ENCODE data around the gene FMO1.

The FMO1 gene

GRCh38 chr1:171248841-171249240, 547 bp downstream of the FMO1 start:
- no peaks in the 10 kb centered on the region for H3K79me2 ChIP-seq (ENCODE audit: insufficient read depth, low read length)
- no peaks in the 10 kb centered on the region for H3F3A ChIP-seq (ENCODE audit: insufficient read depth)
- H3K4me2 ChIP-seq (ENCODE audit: low read depth, low read length, poor library complexity, severe bottlenecking) = no peak overlapping the region
- H2AFZ ChIP-seq (ENCODE audit: low read depth, low read length, severe bottlenecking) = no peak overlapping the region
- no peak overlapping the region for H3K9ac ChIP-seq (ENCODE audit: low read length)
- H3K36me3 ChIP-seq (ENCODE audit: low read length) = no peaks in the 10 kb centered on the region
- H3K9me3 ChIP-seq (ENCODE audit: insufficient read depth, low read length) = no peaks in the 10 kb centered on the region
- no peaks in the 10 kb centered on the region for H3K9me2 ChIP-seq (replicated peaks; ENCODE audit: insufficient read depth, low read length)
- H4K20me1 ChIP-seq (ENCODE audit: low read depth, low read length) = no peaks in the 10 kb centered on the region
- no peak overlapping the region for H3K27ac ChIP-seq (ENCODE audit: low read depth, low read length)
- H3K27me3 ChIP-seq (ENCODE audit: low read length) = no peaks in the 10 kb centered on the region
- no peak overlapping the region for H3K4me3 ChIP-seq (ENCODE audit: insufficient read depth, low read length, poor library complexity, severe bottlenecking)
- TF ChIP-seq, protein P1, sequence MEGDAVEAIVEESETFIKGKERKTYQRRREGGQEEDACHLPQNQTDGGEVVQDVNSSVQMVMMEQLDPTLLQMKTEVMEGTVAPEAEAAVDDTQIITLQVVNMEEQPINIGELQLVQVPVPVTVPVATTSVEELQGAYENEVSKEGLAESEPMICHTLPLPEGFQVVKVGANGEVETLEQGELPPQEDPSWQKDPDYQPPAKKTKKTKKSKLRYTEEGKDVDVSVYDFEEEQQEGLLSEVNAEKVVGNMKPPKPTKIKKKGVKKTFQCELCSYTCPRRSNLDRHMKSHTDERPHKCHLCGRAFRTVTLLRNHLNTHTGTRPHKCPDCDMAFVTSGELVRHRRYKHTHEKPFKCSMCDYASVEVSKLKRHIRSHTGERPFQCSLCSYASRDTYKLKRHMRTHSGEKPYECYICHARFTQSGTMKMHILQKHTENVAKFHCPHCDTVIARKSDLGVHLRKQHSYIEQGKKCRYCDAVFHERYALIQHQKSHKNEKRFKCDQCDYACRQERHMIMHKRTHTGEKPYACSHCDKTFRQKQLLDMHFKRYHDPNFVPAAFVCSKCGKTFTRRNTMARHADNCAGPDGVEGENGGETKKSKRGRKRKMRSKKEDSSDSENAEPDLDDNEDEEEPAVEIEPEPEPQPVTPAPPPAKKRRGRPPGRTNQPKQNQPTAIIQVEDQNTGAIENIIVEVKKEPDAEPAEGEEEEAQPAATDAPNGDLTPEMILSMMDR (IDR thresholded peaks at IDR 0.05; ENCODE audit: insufficient read depth, low read length, poor library complexity, severe bottlenecking) = no peak
- no peak for TF ChIP-seq EZH2phosphoT487 (conservative IDR thresholded peaks at IDR 0.05; ENCODE audit: low read length)

DNA sequence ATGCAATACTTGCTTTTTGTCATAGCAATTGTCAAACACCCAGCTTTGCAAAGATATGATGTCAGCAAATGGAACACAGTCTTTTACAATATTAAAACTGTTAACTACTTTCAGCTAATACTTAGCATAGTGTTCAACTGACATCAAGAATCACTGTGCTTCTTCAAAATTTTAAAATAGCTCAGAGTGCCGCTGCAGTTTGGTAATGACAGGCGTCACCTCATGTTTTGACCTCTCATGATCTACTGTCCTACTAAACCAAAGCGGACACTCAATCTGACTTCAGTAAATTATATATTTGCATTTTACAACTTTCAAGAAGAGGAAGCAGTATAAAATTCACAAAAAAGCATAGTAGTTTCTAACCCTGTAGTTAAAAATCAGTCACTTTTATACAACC, 2.0 kb downstream of the FMO1 start:
- Histone ChIP-seq H3K79me2 (ENCODE audit: insufficient read depth, low read length) (no peaks in the 10 kb centered on the region), H3K27ac (ENCODE audit: low read depth, low read length) (no peak overlapping the region), H3K9me3 (ENCODE audit: insufficient read depth, low read length) (no peaks in the 10 kb centered on the region), H3K4me2 (ENCODE audit: low read depth, low read length, poor library complexity, severe bottlenecking) (no peak overlapping the region), H2AFZ (ENCODE audit: low read depth, low read length, severe bottlenecking) (no peak overlapping the region), H3K36me3 (ENCODE audit: low read length) (no peaks in the 10 kb centered on the region), H3F3A (ENCODE audit: insufficient read depth) (no peaks in the 10 kb centered on the region), H3K4me3 (ENCODE audit: insufficient read depth, low read length, poor library complexity, severe bottlenecking) (no peak overlapping the region), H3K9ac (ENCODE audit: low read length) (no peak overlapping the region), H3K27me3 (ENCODE audit: low read length) (no peaks in the 10 kb centered on the region), H4K20me1 (ENCODE audit: low read depth, low read length) (no peaks in the 10 kb centered on the region), H3K9me2 (replicated peaks; ENCODE audit: insufficient read depth, low read length) (no peaks in the 10 kb centered on the region)
- TF ChIP-seq, protein P1 (IDR thresholded peaks at IDR 0.05; ENCODE audit: insufficient read depth, low read length, poor library complexity, severe bottlenecking) = no peak
- TF ChIP-seq EZH2phosphoT487 (conservative IDR thresholded peaks at IDR 0.05; ENCODE audit: low read length) = no peak

DNA sequence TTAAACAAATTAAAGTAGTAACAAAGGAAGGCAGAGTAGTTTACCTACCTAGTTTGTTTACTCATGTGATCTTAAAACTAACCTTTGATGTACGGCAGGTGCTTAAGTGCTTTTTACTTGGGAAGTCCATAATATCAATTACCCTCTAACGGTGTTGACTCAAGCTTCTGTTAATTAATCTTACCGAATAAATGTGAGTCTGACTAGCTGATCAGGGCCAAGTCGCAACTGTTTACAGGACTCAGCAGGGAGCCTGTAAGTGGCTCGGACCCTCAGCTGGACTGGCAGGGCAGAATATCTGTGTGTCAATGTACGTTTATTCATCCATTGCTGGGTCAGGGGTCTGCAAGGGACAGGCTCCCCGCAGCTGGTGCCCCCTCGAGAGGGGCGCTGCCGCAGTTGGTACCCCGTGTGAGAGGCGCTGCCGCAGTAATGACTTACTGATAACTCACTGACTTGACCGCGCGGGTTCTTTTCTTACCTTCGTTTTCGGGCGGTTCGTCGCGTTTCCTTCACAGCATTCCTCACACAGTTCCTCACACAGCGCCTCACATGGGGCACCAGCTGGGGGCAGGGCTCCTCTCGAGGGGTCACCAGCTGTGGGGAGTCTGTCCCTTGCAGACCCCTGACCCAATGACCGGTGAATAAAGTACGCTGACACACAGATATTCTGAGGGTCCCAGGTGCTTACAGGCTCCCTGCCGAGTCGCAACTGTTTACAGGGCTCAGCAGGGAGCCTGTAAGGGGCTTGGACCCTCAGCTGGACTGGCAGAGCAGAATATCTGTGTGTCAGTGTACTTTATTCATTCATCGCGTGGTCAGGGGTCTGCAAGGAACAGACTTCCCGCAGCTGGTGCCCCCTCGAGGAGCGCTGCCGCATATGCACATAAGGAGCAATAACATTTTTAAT, 3.0 kb downstream of the FMO1 start:
- Histone ChIP-seq H3K36me3 (ENCODE audit: low read length) (no peaks in the 10 kb centered on the region), H3K9me3 (ENCODE audit: insufficient read depth, low read length) (no peaks in the 10 kb centered on the region), H3K9me2 (replicated peaks; ENCODE audit: insufficient read depth, low read length) (no peaks in the 10 kb centered on the region), H3K4me3 (ENCODE audit: insufficient read depth, low read length, poor library complexity, severe bottlenecking) (peak overlapping the region; percentile 35), H3K79me2 (ENCODE audit: insufficient read depth, low read length) (no peaks in the 10 kb centered on the region), H3K4me2 (ENCODE audit: low read depth, low read length, poor library complexity, severe bottlenecking) (peak overlapping the region; percentile 42), H4K20me1 (ENCODE audit: low read depth, low read length) (no peaks in the 10 kb centered on the region), H2AFZ (ENCODE audit: low read depth, low read length, severe bottlenecking) (no peak overlapping the region), H3K27me3 (ENCODE audit: low read length) (no peaks in the 10 kb centered on the region), H3K27ac (ENCODE audit: low read depth, low read length) (no peak overlapping the region), H3K9ac (ENCODE audit: low read length) (no peak overlapping the region; the same call in 1 of the 2 replicates), H3F3A (ENCODE audit: insufficient read depth) (no peaks in the 10 kb centered on the region)
- TF ChIP-seq EZH2phosphoT487 (conservative IDR thresholded peaks at IDR 0.05; ENCODE audit: low read length) = no peak
- TF ChIP-seq, protein P1 (IDR thresholded peaks at IDR 0.05; ENCODE audit: insufficient read depth, low read length, poor library complexity, severe bottlenecking) = no peak

All from SU-DHL-6 (cell line).